LNCaP clone FGC (cell line): ENCODE data around the gene PRR29.

Source experiments
- DNase-seq: peaks from one replicate; pipeline ENCODE4 v3.0.0-alpha.2; 2011; ENCODE audit warnings: low read depth
- H3K4me3 ChIP-seq: 2 replicates; pipeline ENCODE4 v1.5.1; 2011; ENCODE audit warnings: mild to moderate bottlenecking, low read depth, low read length, control low read depth
- TF ChIP-seq, protein P1 (sequence below): IDR thresholded peaks from 2 replicates; pipeline ENCODE4 v1.5.1; 2012; ENCODE audit warnings: mild to moderate bottlenecking; ENCODE audit not compliant: control insufficient read depth, insufficient read depth; ENCODE audit errors: extremely low read depth

Gene PRR29

DNA sequence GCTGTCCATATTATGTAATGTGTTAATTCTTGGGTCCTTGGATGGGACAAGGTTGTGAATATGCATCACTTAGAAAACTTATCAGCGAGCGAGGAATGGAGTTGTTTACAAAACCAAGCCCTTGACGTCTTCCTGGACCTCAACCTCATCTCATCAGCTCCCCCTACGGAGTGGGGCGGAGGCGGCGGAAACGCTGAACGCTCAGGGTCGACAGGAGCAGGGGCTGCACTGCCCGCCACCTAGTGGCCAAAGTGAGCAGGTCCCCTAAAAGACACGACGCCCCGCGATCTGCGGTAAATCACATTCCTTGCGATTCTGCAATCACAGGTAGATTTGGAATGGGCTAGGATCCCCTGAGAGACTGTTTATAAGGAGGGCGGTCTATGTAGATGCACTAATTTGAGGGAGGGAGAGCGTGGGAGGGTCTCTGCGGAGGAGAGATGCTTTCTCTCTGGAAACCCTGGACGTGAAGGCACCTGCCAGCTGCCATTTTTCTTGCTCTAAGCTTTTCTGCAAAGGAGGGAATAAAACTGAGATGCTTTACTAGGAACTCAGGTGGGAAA is 27.7 kb downstream of the PRR29 start:
- TF ChIP-seq, protein P1, sequence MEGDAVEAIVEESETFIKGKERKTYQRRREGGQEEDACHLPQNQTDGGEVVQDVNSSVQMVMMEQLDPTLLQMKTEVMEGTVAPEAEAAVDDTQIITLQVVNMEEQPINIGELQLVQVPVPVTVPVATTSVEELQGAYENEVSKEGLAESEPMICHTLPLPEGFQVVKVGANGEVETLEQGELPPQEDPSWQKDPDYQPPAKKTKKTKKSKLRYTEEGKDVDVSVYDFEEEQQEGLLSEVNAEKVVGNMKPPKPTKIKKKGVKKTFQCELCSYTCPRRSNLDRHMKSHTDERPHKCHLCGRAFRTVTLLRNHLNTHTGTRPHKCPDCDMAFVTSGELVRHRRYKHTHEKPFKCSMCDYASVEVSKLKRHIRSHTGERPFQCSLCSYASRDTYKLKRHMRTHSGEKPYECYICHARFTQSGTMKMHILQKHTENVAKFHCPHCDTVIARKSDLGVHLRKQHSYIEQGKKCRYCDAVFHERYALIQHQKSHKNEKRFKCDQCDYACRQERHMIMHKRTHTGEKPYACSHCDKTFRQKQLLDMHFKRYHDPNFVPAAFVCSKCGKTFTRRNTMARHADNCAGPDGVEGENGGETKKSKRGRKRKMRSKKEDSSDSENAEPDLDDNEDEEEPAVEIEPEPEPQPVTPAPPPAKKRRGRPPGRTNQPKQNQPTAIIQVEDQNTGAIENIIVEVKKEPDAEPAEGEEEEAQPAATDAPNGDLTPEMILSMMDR, result peak; percentile 93
- peak; percentile 6 for DNase-seq
- H3K4me3 ChIP-seq, result no peak overlapping the region; the same call in 1 of the 2 replicates

DNA sequence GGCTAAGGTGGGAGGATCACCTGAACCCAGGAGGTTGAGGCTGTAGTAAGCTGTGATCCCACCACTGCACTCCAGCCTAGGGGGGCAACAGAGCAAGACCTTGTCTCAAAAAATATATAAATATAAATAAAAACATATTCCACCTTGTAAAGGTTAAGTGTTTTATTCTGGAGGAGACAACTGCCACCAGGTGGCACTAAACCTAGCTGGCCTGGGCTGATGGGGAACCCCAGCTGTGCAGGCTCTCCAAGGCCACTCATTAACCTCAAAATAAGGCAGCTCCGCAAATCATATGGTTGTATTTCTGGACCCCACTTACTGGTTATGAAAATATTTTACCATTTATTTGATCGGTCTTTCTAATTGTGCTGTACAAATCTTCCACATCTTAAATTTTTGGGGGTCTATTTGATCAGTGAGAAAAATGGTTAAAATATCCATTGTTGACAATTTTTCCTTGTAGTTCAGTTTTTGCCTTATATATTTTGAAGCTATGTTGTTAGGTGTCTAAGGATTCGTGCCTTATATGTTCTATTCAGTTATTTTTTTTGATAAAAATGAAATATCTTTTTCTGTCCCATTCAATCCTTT is 30.8 kb downstream of the PRR29 start:
- TF ChIP-seq, protein P1, result peak; percentile 77
- H3K4me3 ChIP-seq, result no peak overlapping the region
- peak; percentile 32 for DNase-seq

DNA sequence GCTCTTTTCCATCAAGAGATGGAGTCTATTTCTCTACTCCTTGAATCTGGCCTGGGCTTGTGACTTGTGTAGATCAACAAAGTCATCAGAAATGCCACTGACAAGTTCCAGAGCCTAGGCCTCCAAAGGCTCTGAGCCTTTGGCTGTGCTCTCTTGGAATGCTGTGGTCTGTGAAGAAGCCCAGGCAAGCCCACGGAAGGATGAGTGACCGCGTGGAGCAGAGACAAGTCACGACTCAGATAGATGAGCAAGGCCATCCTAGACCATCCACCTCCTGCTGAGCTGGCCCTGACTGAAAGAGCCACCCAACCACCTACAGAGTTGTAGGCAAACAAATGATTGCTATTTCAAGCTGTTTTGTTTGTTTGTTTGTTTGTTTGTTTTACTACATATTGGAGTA is 33.9 kb downstream of the PRR29 start:
- TF ChIP-seq, protein P1, result no peak
- DNase-seq, result no peak
- H3K4me3 ChIP-seq, result no peak overlapping the region

DNA sequence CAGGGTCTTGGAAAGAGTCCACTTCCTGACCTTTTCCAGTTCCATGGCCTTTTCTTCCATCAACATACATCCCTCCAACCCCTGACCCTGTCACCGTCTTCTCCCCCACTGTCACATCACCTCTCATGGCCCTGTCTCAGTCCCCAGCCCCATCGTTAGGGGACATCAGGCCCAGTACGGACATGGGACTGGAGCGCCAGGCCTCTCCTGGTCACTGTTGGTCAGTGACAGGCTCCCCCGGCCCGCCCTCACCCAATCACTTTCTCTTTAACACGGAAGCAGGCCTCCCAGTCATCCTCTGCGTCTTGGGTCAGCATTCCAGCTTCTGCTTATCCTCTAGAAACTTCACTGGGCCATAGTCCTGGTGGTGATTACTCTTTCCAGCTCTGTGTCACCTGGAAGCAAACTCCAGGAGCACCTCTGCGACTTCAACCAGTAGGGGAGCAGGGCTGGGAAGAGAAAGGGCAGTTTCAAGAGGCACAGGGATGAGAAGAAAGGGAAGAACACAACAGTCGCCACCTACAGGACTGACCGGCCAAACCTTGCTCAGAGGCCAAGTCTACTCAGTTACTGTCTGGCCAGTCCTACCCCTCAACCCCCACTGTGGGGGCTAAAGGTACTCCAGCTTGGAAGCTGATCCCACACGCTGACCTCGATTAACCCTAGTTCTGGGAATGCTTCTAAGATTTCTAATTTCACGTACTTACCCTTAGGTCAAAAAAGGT is 38.2 kb downstream of the PRR29 start:
- H3K4me3 ChIP-seq, result no peak overlapping the region
- TF ChIP-seq, protein P1, result no peak
- no peak for DNase-seq

DNA sequence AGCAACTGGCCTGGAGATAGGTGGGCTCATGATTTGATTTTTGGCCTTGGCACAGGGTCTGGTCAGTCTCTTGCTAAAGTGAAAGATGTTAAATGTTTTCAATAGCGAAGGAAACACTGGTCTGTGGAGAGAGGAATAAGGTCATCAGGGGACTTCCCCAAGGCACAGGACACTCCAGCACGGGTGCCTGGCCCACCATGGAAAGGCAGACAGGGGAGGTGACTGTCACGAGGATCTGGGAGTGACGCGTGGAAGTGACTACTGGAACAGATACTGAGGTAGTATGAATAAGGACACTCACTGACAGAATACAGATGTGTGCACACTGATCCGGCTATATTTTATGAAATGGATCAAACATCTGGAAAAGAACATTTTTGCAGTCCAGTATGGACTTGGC is 39.0 kb downstream of the PRR29 start:
- DNase-seq, result no peak
- TF ChIP-seq, protein P1, result no peak
- H3K4me3 ChIP-seq, result no peak overlapping the region

DNA sequence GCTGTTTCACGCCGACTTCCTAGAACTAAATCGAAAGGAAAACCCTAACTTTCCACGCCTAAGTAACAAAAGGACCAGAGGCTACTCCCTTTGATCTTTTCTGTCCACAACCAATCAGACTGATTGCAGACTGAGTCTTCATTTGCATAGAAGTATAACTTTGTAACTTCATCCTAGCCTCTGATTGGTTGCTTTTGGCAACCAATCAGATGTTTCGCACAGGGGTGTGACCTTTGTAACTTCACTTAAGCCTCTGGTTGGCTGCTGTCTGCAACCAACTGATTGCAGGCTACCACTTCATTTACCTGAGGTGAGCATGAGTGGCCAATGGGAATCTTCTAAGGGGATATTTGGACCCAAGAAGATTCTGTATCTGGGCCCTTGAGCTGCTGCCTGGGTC is 39.7 kb downstream of the PRR29 start:
- TF ChIP-seq, protein P1, result no peak
- no peak for DNase-seq
- no peak overlapping the region for H3K4me3 ChIP-seq
